Stimulated activated CD4-positive, alpha-beta T cell treated with anti-CD3 and anti-CD28 coated beads, Interleukin-2, amount 100 ng/mL, for 24 hours (primary cell): ENCODE data around the gene PROSER3.

Experiments
- DNase-seq, 2 donors: peaks; one replicate each; pipeline ENCODE4 v3.0.0-alpha.2; 2020

The PROSER3 gene

GRCh38 chr19:35777961-35778360 lies 20.0 kb downstream of the PROSER3 start:
- no peak for DNase-seq

DNA sequence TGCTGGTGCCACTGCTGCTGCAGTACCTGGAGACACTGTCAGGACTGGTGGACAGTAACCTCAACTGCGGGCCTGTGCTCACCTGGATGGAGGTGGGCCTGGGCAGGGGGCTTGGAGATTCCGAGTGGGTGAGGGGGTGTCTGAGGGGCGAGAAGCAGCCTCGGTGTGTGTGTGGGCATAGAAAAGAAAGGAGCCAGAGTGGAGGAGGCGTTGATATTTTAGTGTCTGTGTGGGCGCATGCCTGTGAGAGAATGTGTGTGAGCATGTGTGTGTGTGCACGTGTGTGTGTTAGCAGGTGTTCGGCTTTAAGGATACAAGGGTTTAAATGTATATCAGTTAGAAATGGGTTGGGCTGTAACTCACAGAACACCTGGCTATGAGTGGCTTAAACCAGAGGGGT lies 21.1 kb downstream of the PROSER3 start:
- DNase-seq, result no peak

DNA sequence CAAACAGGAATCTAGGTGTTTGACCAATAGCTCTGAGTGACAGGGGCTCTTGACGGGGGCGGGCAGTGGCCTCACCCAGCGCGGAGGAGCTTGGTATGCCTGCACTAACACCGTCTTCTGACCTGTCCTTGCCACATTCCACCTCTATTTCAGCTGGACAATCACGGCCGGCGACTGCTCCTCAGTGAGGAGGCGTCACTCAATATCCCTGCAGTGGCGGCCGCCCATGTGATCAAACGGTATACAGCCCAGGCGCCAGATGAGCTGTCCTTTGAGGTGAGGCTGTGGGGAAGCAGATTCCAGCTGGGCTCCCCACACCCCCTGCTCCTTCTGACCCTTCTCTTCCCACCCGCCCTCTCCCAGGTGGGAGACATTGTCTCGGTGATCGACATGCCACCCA lies 22.1 kb downstream of the PROSER3 start:
- DNase-seq, result no peak

- DNase-seq, result no peak
These were observed 22.7 kb downstream of the PROSER3 start for GRCh38 chr19:35780717-35781116.

DNA sequence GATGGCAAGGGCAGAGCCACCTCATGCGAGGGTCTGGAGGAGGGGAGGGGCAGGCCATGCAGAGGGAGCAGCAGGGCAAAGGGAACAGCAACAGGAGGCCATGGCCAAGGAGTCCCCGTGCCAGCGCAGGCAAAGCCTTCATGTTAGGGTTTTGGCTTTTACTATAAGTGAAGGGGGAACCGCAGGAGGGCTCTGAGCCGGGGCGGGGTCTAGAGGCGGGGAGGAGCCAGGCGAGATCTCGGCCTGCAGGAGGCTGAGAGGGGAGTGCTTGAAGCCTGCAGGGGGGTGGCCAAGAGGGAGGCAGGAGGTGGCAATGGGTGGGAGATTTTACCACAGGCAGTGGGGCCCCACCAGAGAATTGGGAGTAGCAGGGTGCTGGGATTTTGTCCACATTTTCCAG lies 23.7 kb downstream of the PROSER3 start:
- no peak for DNase-seq

DNA sequence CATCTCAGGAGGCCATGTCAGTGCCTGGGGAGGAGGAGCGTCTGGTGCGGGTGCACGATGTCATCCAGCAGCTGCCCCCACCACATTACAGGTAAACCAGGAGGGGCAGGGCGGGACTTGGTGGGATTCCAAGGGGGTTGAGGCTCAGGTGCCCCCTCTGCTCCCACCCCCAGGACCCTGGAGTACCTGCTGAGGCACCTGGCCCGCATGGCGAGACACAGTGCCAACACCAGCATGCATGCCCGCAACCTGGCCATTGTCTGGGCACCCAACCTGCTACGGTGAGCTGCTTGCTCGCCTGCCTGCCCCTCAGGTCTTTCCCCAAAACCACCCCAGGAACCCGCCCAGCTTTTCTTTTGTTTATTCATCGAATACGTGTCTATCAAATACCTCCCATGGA lies 24.6 kb downstream of the PROSER3 start:
- no peak for DNase-seq

- DNase-seq, result no peak
These were observed 25.8 kb downstream of the PROSER3 start for GRCh38 chr19:35783469-35784434.

GRCh38 chr19:35784503-35785338 lies 26.7 kb downstream of the PROSER3 start:
- no peak for DNase-seq

GRCh38 chr19:35785339-35785627 lies 27.3 kb downstream of the PROSER3 start:
- DNase-seq, result no peak

DNA sequence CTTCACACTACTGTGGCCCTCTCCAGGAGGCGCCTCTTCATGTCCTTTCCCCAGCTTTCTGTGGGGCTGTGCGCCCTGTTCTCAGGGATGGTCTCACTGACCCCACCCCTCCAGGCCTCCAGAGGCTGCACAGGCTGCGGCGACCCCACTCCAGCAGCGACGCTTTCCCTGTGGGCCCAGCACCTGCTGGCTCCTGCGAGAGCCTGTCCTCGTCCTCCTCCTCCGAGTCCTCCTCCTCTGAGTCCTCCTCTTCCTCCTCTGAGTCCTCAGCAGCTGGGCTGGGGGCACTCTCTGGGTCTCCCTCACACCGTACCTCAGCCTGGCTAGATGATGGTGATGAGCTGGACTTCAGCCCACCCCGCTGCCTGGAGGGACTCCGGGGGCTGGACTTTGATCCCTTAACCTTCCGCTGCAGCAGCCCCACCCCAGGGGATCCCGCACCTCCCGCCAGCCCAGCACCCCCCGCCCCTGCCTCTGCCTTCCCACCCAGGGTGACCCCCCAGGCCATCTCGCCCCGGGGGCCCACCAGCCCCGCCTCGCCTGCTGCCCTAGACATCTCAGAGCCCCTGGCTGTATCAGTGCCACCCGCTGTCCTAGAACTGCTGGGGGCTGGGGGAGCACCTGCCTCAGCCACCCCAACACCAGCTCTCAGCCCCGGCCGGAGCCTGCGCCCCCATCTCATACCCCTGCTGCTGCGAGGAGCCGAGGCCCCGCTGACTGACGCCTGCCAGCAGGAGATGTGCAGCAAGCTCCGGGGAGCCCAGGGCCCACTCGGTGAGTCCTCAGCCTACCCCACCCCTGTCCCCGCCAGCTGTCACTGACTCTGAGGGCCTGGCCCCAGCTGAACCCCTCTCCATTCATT lies 28.6 kb downstream of the PROSER3 start:
- DNase-seq, result no peak

DNA sequence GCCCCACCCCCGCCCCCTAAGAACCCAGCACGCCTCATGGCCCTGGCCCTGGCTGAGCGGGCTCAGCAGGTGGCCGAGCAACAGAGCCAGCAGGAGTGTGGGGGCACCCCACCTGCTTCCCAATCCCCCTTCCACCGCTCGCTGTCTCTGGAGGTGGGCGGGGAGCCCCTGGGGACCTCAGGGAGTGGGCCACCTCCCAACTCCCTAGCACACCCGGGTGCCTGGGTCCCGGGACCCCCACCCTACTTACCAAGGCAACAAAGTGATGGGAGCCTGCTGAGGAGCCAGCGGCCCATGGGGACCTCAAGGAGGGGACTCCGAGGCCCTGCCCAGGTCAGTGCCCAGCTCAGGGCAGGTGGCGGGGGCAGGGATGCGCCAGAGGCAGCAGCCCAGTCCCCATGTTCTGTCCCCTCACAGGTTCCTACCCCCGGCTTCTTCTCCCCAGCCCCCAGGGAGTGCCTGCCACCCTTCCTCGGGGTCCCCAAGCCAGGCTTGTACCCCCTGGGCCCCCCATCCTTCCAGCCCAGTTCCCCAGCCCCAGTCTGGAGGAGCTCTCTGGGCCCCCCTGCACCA lies 29.3 kb downstream of the PROSER3 start:
- no peak for DNase-seq

- no peak for DNase-seq
These were observed 30.4 kb downstream of the PROSER3 start for GRCh38 chr19:35788205-35788960.

- DNase-seq, result no peak
These were observed 31.4 kb downstream of the PROSER3 start for GRCh38 chr19:35789195-35789977.

GRCh38 chr19:35789978-35790944 lies 32.3 kb downstream of the PROSER3 start:
- no peak for DNase-seq

GRCh38 chr19:35790981-35791813 lies 33.2 kb downstream of the PROSER3 start:
- no peak for DNase-seq

DNA sequence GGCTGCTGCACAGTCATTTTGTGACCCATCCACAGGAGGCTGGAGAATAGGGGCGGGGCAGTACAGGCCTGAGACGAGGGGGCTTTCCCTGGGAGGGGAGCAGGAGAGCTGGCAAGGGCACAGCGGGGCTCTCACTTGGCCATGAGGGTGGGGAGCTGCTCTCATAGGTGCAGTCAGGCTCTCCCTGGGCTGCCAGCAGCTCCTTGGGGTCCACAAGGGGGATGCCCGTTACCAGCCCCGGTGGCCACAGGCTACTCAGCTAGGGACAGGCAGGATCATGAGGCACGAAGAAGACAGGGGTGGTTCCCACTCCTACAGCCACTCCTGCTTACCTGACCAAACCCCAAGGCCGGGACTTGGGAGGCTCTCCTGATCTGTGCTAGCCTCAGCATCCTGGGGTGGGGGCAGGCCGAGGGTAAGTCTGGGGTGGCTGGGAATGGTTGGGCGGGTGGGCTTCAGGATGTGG lies 33.9 kb downstream of the PROSER3 start:
- no peak for DNase-seq

- DNase-seq, result no peak
These were observed 34.3 kb downstream of the PROSER3 start for GRCh38 chr19:35792312-35792711.

DNA sequence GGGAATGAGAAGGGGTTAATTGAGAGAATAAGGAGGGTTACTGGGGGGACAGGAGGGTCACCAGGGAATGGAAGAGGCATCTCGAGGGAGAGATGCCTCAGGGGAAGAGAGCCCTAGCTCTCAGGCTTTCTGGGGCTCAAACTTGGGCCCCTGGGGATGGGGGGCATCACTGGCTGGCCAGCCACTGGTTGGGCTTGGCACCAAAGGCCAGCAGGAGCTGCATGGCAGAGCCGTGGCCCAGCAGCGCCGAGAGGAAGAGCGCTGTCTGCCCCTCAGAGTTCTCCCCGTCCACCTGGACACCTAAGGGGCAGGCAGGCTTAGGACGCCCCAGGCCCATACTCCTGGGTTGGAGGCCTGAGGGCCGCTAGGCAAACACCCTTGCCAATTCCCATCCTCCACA lies 34.9 kb downstream of the PROSER3 start:
- no peak for DNase-seq
